GM19025 (cell line): ENCODE measurements around the gene GC.
"Not testable (repeated sequence)": the region's sequence is repeated elsewhere in the genome, so short reads cannot be mapped to it uniquely, and the experiment has no call there.

Source experiments
- ATAC-seq: cut with Tn5 transposase; IDR thresholded peaks from one replicate; pipeline ENCODE4 v1.9.1; 2021; ENCODE audit warnings: mild to moderate bottlenecking, low read depth, moderate library complexity; ENCODE audit not compliant: unreplicated experiment

GC gene, protein sequence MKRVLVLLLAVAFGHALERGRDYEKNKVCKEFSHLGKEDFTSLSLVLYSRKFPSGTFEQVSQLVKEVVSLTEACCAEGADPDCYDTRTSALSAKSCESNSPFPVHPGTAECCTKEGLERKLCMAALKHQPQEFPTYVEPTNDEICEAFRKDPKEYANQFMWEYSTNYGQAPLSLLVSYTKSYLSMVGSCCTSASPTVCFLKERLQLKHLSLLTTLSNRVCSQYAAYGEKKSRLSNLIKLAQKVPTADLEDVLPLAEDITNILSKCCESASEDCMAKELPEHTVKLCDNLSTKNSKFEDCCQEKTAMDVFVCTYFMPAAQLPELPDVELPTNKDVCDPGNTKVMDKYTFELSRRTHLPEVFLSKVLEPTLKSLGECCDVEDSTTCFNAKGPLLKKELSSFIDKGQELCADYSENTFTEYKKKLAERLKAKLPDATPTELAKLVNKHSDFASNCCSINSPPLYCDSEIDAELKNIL

DNA sequence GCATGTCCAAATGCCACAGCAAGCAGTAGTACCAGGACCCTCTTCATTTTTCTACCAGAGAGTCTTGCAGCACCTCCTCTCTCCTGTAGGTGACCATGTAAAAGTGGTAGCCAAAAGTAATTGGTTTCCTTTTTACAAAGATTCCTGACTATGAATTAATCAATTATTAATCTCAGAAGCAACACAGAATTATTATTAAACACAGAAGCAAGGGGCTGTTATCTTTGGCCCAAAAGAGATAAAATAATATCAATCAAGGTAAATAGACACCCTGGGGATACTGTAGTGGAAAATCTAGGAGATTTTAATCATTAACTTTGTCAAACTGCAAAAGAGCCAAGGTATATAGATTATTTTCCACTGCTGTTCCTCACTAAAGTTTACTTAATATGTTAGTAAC lies at the start of gene GC:
Gene GC, minus strand, starts transcription at position 108 of the 400 bp plus-strand sequence. Its CDS starts 61 bp downstream, at position 47.
- no peak for ATAC-seq

DNA sequence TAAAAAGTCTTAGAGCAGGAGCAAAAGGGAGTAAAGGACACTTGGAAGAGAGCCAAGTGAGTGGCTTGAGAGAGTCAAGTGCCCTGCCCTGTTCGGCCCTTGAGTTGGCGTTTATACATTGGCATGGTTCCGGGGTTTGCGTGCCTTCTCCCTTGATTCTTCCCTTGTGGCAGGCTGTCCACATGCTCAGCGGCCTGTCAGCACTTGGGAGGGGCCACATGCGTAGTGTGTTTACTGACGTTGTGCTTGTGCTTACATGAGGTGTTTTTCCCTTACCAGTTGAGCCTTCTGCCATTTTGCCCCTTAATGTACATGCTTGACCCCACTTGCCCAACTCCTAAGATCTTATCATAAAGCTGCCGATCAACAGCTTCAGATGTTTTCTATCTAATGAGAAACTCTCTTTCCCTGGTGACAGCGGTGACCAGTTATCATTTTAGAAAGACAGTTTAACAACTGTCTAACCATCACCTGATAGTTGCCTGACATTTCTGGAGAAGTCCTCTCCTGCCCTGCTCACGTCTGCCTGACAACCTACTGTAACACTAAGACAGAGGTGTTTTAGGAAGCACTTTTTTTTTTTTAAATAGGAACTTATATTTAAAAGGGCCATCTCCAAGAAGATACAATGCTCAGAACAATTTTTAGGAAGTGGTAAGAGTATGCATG lies 49.5 kb upstream of the GC start:
- ATAC-seq: no peak

DNA sequence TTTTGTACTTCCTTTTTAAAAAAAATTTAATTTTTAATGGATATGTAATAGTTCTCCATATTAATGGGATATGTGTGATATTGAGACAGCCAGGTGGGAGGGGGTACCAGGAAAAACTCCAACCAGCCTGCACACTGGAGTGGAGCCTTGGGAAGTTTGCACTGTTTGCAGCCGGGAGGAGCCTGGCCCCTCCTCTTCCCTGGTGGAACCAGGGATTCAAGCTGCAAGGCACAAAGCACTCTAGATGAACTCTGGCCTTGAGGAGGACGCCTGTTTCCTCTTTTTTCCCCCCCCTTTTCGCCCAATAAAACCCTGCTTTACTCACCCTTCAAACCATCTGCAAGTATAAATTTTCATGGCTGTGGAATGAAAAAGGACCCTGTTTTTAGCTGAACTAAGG lies 48.2 kb upstream of the GC start:
- no peak for ATAC-seq

DNA sequence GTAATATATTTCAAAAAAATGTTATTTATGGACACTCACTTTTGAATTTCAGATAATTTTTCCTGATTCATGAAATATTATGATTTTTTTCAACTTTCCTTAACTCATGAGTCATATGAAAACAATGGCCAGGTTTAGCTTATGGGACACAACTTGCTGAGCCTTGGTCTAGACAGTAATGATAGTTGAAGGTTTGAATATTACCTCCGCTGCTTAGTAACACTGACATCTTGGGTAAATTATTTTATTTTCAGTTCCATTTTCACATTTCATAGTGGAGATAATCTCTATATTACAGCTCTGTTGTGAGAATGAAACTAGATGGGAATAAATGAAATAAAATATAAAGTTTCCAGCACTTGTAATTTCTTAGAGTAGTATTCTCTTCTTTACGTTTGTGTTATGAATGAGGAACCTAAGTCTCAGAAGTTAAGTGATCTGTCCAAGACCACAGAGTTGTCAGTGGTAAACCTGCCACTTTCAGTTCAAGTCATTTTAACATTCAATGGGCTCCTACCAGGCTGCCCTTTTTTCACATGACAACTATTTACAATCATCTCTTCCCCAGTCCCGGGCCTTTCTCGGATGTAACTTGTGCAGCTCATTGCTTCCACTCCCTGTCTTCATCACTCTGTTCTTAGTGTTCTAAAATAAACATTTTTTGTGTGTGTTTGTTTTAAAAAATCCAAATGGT lies 46.8 kb upstream of the GC start:
- no peak for ATAC-seq

DNA sequence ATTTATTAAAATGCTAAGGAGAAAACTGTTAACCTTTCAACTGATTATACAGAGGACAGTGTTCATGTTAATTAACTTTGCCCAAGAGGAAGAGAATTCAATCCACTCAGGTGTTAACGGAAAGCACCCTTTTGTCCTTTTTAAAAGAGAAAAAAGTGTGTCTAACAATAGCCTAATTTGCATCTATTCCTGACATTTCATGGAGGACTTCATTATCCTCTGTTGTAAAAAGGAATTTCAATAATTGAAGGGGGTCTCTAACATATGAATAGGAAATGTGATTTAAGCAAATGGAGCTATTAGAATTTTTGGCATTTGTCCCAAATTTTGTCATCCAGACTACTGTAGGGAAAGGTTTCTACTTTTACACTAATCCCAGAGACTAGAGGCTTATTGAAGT lies 44.6 kb upstream of the GC start:
- no peak for ATAC-seq

DNA sequence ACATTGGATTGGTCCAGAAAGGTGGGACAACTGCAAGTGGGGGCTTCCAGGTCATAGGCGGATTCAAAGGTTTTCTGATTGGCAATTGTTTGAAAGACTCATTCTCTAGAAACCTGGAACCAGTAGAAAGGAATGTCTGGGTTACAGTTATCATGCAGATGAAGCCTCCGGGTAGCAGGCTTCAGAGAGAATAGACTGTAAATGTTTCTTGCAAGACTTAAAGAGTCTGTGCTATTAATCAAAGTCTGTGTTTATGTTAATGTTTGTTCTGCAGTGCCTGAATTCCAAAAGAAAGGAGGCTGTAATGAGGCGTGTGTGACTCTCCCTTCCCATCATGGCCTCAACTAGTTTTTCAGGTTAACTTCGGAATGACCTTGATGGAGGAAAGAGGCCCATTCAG lies 43.9 kb upstream of the GC start:
- no peak for ATAC-seq

DNA sequence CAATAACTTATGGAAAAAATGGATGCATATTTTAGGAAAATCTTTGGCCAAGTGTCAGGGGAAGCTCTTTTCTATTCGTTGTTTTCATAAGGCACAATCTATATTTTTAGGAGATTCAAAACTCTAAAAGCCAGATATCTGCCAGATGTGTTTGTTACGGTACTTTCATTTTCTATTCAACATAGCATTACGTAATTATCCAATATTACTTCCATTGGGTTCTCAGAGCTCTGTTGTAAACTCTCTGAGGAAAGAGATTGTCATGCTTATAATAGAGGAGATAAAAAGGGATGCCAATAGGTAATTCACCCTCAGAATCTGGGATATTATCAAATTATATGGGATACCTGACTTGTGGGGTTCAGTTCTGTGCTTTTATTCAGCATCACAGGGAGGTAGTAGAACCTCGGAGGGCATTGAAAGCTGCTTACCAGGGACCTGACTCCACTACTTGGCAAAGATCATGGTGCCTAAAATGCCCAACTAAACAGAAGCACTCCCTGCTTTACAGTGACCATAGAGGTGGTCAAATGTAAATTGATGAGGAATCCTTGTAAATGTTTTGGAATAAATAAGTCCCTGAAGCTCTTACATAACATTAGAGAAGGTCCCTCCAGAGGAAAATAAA lies 32.9 kb upstream of the GC start:
- no peak for ATAC-seq

DNA sequence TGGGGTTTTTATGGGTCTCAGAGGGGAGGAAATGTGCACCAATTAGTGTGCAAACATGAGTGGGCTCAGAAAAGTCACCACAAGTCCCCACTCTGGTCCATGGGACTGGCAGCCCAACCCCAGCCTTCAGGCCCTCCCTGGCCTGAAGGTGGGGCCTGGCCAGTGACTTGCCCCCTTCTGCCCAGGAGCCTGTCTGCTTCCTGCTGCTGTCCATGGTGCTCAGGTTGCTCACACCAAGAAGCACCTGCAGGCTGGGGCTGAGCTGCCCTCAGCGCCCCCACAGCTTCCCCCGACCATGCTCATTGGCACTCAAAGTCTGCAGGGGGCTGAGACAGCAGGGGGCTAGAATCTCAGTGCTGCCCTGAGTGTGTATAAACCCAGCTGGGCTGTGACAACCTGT lies 30.6 kb upstream of the GC start:
- no peak for ATAC-seq

DNA sequence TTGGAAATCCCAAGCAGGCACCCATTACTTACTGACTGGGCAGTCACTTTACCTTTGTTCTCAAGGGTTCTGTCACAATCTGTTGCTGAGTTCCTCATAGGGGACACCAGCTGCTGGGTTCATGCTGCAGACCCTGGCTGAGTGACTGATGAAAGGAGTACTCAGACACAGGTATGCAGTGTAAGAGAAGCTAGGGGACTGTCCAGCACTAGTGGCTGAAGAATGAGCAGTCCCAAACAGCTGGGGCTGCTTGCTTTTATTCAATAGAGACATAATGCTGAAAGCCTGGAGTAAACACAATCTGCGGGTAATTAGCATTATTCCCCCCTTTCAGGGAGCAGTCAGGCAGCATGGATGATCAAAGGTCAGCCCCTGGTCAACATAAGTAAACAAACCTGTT lies 25.9 kb upstream of the GC start:
- ATAC-seq: not testable (repeated sequence)

DNA sequence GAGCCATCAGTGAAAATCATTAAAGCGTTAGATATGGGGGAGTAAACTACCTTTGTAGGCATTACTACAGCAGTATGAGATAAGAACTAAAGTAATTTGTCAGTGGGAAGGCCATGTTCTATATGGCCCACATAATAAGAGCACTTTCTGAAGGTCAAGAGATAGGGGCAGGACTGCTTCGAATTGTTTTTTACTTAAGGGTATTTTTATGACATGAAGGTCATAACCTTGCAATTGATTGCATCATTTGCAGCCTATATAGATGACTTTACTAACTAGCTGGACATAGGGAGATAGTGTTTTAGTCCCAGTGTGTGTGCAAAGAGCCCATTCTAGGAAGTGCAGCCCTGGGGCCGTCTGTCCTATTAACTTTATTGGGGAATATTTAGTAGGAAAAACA lies 23.6 kb upstream of the GC start:
- no peak for ATAC-seq

DNA sequence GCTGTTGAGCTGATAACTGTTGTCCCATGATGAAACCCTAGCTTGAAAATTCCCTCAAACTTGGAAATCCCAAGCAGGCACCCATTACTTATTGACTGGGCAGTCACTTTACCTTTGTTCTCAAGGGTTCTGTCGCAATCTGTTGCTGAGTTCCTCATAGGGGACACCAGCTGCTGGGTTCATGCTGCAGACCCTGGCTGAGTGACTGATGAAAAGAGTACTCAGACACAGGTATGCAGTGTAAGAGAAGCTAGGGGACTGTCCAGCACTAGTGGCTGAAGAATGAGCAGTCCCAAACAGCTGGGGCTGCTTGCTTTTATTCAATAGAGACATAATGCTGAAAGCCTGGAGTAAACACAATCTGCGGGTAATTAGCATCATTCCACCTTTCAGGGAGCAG lies 21.4 kb upstream of the GC start:
- ATAC-seq: not testable (repeated sequence)

DNA sequence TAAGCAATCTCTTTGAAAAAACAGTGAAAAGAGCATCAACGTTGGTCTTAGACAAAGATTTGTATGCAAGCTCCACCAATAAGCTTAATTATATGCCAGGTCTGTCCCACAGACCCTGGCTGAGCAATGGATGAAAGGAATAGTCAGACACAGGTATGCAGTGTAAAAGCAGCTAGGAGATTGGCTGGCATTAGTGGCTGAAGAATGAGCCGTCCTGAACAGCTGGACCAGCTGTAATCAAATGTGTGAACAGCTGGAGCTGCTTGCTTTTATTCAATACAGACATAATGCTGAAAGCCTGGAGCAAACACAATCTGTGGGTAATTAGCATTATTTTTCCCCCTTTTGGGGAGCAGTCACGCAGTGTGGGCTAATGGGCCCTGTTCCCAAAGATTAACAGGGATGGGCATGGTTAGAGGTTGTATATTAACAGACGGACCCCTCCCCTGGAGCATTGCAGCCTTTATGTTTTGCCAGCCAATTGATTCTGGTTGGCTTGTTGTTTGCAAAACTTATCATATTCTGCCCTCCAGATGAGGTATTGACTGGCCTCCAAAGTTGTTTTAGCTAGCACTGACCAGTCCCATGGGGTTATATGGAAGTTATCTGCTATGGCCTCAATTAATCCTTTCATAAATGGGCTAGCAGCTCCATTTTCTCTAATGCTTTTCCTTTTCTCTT lies 20.3 kb upstream of the GC start:
- not testable (repeated sequence) for ATAC-seq

DNA sequence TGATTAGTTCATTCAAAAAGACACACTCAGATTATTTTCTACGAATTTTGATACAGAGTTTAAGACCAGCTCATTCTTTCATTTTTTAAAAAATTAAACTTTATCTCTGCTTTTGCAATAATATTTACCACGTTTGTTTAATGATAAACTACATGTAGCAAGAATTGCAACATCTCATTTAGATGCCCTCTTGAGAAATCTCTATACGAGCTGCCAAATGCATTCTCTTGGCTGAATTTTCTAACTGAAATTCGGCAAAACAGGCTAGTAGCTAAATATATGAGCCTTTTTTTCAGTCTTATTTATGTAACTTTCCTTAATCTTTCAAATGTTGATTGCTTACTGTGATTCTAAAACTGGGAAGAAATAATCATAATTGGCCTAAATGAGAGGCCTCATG lies 2.1 kb upstream of the GC start:
- ATAC-seq: no peak

DNA sequence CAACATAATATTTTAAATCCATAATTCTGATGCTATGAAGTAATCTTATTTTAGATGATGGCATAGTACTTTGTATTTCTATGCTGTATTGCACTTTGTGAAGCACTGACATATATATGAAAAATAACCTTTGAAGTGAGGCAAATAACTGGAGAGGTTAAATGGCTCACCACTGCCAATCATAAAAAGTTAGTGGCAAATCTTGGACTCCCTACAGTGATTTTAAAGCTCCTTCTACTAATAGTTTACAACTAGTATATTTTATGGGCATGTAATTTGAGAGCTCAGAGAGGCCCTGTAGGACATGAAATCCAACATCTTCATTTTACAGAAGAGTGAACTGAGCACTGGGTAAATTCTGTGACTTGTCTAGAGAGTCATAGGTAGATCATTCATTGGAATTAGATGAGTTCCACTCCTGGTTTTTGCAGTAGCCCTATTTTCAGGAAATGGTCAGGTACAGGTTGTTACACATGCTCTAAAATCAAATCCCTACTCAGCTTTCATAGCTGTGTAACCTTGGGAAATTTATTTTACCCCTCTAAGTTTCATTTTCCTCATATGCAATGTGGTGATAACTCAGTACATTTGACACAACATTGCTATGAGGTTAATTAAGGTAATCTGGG lies 804 bp upstream of the GC start:
- ATAC-seq: no peak

DNA sequence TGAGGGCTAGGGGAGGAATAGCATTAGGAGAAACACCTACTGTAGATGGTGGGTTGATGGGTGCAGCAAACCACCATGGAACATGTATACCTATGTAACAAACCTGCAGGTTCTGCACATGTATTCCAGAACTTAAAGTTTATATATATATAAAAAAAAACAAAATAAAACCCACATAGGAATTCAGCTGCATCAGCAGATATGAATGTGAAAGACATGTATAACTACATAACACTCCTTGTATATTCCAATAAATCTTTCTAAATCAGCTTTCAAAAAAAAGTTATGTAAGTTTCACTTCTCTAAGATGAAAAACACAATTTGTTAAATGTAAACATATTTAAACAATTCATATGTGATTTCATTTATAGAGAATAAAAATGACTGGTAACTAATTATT lies 6.0 kb downstream of the GC start:
- no peak for ATAC-seq

DNA sequence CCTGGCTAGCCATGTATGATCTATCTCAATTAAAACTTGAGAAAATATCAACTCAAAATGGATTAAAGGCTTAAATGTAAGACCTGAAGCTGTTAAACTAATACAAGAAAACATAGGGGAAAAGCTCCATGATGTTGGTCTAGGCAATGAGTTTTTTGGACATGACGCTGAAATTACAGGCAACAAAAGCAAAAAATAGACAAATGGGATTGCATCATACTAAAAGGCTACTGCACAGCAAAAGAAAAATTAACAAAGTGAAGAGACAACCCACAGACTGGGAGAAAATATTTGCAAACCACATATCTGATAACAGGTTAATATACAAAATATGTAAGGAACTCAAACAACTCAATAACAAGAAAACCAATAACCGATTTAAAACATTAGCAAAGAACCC lies 8.4 kb downstream of the GC start:
- no peak for ATAC-seq

DNA sequence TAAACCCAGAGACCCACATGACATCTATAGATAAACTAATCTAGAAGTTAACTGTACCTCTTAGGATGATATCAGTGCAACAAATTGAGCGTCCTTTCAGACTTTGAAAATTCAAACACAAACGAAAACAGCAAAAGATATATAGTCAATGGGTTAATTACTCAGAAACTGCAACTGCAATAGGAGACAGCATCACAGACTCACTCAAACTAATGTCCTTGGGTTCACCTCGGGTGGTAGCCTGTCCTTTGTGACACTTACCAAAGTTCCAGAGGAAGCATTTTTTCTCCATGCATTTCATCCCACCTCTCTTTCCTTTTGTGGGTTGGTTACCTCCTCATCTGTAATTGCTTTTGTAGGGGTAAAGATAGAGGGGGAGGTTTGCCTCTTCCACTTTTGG lies 9.7 kb downstream of the GC start:
- no peak for ATAC-seq

DNA sequence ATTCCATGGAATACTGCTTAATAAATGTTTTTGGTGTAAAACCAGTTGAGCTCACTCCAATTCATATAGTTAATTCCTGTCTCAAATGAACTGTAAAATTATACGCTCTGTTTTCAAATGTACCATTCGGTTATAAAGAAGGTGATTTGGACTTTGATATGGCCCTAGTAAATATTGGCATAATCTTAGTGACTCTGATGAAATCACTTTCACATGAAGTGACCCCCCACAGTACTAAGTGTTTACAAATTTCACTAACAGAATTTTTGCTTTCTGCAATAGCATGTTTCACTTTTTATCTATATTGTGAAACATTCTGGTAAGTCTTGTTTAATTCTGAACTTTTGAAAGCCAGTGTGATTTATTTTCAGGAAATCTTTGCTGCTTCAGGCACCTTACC lies 10.9 kb downstream of the GC start:
- no peak for ATAC-seq

DNA sequence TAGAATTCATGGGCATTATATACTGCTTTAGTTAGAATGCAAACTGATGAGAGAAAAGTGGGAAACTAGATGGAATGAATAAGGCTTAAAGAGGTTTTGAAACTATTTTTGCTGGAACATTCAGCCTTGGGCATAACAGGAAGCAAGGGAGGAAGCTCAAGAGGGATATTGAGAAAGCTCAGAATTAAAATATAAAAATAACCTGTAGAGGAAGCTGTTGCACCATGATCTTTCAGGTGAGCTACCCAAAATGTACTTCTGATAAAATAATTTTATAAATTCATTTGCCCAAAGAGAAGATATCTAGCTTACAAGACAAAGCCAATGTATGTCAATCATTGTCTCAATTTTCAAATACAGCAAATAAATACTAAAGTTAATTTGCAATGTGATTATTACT lies 11.3 kb downstream of the GC start:
- no peak for ATAC-seq

DNA sequence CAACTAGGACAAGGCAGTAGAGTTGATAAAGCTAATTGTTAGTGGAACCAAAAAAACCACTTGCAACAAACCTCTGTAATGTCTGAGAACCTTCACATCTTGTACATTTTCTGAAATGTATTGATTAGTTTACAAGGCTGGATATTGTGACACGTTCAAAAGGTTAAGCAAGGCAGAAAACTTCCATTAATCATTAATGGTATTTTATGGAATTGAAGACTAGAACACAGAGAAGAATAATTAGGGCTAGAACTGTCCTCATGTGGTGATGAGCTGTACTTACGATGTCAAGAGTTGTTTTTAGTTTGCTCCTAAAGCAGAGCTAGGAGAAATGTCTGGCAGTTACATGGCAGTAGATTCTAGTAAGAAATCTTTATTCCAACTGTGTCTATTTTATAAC lies 12.3 kb downstream of the GC start:
- ATAC-seq: no peak
